NCI-H1417 treated with DMSO at 0.1 percent for 48 hours (cell line): Measurements from ENCODE around the gene GP1BB.
"Not testable (repeated sequence)": the region's sequence is repeated elsewhere in the genome, so short reads cannot be mapped to it uniquely, and the experiment has no call there.

Source experiments
- DNase-seq: peaks from one replicate; lab custom pipeline; 2025; lab: John Stamatoyannopoulos, UW

The GP1BB gene

GRCh38 chr22:19693981-19694670 lies 29.2 kb upstream of the GP1BB start:
- no peak for DNase-seq

GRCh38 chr22:19694696-19695095 lies 28.6 kb upstream of the GP1BB start:
- no peak for DNase-seq

- no peak for DNase-seq
Observed at GRCh38 chr22:19696504-19697276, 26.6 kb upstream of the GP1BB start.

GRCh38 chr22:19697871-19698270 lies 25.5 kb upstream of the GP1BB start:
- DNase-seq = not testable (repeated sequence)

- DNase-seq = no peak
Observed at GRCh38 chr22:19700790-19701419, 22.4 kb upstream of the GP1BB start.

- DNase-seq = no peak
Observed at GRCh38 chr22:19701420-19702145, 21.8 kb upstream of the GP1BB start.

GRCh38 chr22:19703869-19704268 lies 19.5 kb upstream of the GP1BB start:
- no peak for DNase-seq

GRCh38 chr22:19704355-19705015 lies 18.9 kb upstream of the GP1BB start:
- no peak for DNase-seq

GRCh38 chr22:19705181-19705934 lies 18.0 kb upstream of the GP1BB start:
- DNase-seq = no peak

GRCh38 chr22:19706661-19707151 lies 16.6 kb upstream of the GP1BB start:
- no peak for DNase-seq

GRCh38 chr22:19707347-19708290 lies 15.7 kb upstream of the GP1BB start:
- DNase-seq = no peak

GRCh38 chr22:19708321-19709011 lies 14.9 kb upstream of the GP1BB start:
- no peak for DNase-seq

- DNase-seq = no peak
Observed at GRCh38 chr22:19709063-19709769, 14.1 kb upstream of the GP1BB start.

- no peak for DNase-seq
Observed at GRCh38 chr22:19710020-19710768, 13.1 kb upstream of the GP1BB start.

GRCh38 chr22:19710769-19711106 lies 12.6 kb upstream of the GP1BB start:
- DNase-seq = no peak

- no peak for DNase-seq
Observed at GRCh38 chr22:19713245-19713644, 10.1 kb upstream of the GP1BB start.

GRCh38 chr22:19713650-19714311 lies 9.6 kb upstream of the GP1BB start:
- DNase-seq = no peak
